WERI-Rb-1 (cell line): ENCODE results near the gene GALNT11.
A peak's percentile ranks its signal among the peaks of the same experiment; 100 is the strongest.
"Not testable (repeated sequence)": the region's sequence is repeated elsewhere in the genome, so short reads cannot be mapped to it uniquely, and the experiment has no call there.

Source experiments
- DNase-seq: peaks from one replicate; pipeline ENCODE4 v3.0.0-alpha.2; 2020
- H3K27ac ChIP-seq: fragments of 250-450 bp; sonication (Bioruptor Pico); 2 replicates; pipeline ENCODE4 v1.5.1; 2020; ENCODE audit warnings: mild to moderate bottlenecking, moderate library complexity
- H3K27me3 ChIP-seq: fragments of 250-450 bp; sonication (Bioruptor Pico); 2 replicates; pipeline ENCODE4 v1.5.1; 2021; ENCODE audit warnings: mild to moderate bottlenecking, low read depth, moderate library complexity; ENCODE audit not compliant: insufficient read depth, severe bottlenecking
- H3K36me3 ChIP-seq: fragments of 250-450 bp; sonication (Bioruptor Pico); 2 replicates; pipeline ENCODE4 v1.5.1; 2020; ENCODE audit warnings: mild to moderate bottlenecking, moderate library complexity
- H3K4me3 ChIP-seq: 2 replicates; pipeline ENCODE4 v1.5.1; 2011; ENCODE audit warnings: low read depth, mild to moderate bottlenecking, control low read depth, low read length
- H3K9me3 ChIP-seq: fragments of 250-450 bp; sonication (Bioruptor Pico); 2 replicates; pipeline ENCODE4 v1.5.1; 2021; ENCODE audit warnings: mild to moderate bottlenecking, moderate library complexity; ENCODE audit not compliant: severe bottlenecking
- TF ChIP-seq, protein P1 (sequence below): IDR thresholded peaks from 2 replicates; pipeline ENCODE4 v1.5.1; 2011; ENCODE audit warnings: low read depth, mild to moderate bottlenecking, control low read depth, inconsistent platforms, low read length

The GALNT11 gene

DNA sequence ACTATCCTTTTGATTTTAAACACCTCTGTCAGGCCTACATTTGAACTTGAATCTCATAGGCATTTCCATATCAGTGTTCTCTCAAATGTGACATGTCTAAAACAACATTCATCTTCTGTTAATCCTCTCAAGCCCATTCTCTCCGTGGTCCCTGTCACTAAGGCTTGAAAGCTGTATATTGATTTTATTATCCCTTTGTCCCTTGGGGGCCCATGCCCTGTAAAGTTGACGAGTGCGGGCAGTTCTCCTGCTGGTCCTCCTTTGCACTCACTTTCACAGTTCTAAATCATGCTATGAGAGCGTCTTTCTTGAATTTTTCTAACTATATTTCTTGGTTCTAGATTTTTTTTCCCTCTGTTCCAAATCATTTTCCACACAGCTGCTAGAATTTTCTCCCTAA lies 27.3 kb downstream of the GALNT11 start:
- peak; percentile 63 for DNase-seq
- TF ChIP-seq, protein P1, sequence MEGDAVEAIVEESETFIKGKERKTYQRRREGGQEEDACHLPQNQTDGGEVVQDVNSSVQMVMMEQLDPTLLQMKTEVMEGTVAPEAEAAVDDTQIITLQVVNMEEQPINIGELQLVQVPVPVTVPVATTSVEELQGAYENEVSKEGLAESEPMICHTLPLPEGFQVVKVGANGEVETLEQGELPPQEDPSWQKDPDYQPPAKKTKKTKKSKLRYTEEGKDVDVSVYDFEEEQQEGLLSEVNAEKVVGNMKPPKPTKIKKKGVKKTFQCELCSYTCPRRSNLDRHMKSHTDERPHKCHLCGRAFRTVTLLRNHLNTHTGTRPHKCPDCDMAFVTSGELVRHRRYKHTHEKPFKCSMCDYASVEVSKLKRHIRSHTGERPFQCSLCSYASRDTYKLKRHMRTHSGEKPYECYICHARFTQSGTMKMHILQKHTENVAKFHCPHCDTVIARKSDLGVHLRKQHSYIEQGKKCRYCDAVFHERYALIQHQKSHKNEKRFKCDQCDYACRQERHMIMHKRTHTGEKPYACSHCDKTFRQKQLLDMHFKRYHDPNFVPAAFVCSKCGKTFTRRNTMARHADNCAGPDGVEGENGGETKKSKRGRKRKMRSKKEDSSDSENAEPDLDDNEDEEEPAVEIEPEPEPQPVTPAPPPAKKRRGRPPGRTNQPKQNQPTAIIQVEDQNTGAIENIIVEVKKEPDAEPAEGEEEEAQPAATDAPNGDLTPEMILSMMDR, result no peak

DNA sequence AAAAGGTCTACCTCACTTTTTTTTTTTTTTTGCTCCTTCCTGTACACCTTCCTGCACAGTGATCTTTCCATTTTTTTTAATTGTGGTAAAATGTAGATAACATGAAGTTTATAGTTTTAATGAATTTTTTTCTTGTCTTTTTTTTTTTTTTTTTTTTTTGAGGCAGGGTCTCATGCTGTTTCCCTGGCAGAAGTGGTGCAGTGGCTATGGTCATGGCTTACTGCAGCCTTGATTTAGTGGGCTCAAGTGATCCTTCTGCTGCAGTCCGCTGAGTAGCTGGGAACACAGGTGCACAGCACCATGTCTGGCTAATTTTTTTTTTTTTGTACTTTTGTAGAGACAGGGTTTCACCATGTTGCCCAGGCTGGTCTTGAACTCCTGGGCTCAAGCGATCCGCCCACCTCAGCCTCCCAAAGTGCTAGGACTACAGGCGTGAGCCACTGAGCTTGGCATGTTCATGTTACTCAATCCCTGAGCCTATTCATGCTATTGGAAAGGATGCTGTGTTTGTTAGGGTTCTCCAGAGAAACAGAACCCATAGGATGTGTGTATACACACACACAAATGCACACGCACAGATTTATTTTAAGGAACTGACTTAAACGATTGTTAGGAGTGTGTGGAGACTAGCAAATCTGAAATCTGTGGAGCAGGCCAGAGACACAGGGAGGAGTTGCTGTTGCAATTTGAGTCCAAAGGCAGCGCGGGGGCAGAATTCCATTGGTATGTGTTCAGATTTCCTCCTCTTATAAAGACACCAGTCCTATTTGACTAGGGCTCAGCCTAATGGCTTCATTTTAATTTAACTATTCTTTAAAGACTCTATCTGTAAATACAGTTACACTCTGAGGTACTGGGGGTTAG lies 29.1 kb downstream of the GALNT11 start:
- no peak for DNase-seq
- TF ChIP-seq, protein P1, result no peak
- H3K27me3 ChIP-seq, result no peaks in the 10 kb centered on the region

More for the DNA sequence above, 27.3 kb downstream of the GALNT11 start:
- Histone ChIP-seq H3K27me3 (no peaks in the 10 kb centered on the region), H3K9me3 (no peaks in the 10 kb centered on the region), H3K27ac (peak overlapping the region; percentile 27), H3K4me3 (peak overlapping the region; percentile 5; the same call in 1 of the 2 replicates), H3K36me3 (no peaks in the 10 kb centered on the region)

GRCh38 chr7:152056621-152057274 lies 31.3 kb downstream of the GALNT11 start:
- H3K27ac ChIP-seq, result no peak overlapping the region
- TF ChIP-seq, protein P1, result no peak
- no peak overlapping the region for H3K4me3 ChIP-seq
- H3K9me3 ChIP-seq, result no peaks in the 10 kb centered on the region
- no peaks in the 10 kb centered on the region for H3K36me3 ChIP-seq
- no peaks in the 10 kb centered on the region for H3K27me3 ChIP-seq
- no peak for DNase-seq

More for the DNA sequence above, 29.1 kb downstream of the GALNT11 start:
- Histone ChIP-seq H3K9me3 (no peaks in the 10 kb centered on the region), H3K36me3 (no peaks in the 10 kb centered on the region), H3K4me3 (no peak overlapping the region), H3K27ac (no peak overlapping the region)

DNA sequence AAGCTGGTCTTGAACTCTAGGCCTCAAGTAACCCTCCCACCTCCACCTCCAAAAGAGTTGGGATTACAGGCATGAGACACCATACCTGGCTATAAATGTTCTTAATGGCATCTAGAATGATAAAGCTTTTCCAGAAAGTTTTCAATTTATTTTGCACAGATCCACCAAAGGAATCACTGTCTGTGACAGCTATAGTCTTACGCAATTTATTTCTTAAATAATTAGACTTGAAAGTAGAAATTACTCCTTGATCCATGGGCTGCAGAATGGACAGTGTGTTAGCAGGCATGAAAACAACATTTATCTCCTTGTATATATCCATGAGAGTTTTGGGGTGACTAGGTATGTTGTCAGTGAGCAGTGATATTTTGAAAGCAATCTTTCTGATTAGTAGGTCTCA lies 33.8 kb downstream of the GALNT11 start:
- Histone ChIP-seq H3K4me3 (no peak overlapping the region), H3K36me3 (no peaks in the 10 kb centered on the region), H3K27ac (no peak overlapping the region), H3K9me3 (no peaks in the 10 kb centered on the region), H3K27me3 (no peaks in the 10 kb centered on the region)
- TF ChIP-seq, protein P1, result no peak
- DNase-seq, result no peak

DNA sequence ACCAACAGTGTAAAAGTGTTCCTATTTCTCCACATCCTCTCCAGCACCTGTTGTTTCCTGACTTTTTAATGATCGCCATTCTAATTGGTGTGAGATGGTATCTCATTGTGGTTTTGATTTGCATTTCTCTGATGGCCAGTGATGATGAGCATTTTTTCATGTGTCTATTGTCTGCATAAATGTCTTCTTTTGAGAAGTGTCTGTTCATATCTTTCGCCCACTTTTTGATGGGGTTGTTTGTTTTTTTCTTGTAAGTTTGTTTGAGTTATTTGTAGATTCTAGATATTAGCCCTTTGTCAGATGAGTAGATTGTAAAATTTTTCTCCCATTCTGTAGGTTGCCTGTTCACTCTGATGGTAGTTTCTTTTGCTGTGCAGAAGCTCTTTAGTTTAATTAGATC lies 35.6 kb downstream of the GALNT11 start:
- H3K27me3 ChIP-seq, H3K27ac ChIP-seq, H3K4me3 ChIP-seq, DNase-seq, H3K36me3 ChIP-seq, H3K9me3 ChIP-seq: not testable (repeated sequence)

GRCh38 chr7:152063192-152063591 lies 37.7 kb downstream of the GALNT11 start:
- H3K9me3 ChIP-seq, H3K27me3 ChIP-seq, H3K36me3 ChIP-seq, H3K4me3 ChIP-seq, H3K27ac ChIP-seq, DNase-seq: not testable (repeated sequence)

DNA sequence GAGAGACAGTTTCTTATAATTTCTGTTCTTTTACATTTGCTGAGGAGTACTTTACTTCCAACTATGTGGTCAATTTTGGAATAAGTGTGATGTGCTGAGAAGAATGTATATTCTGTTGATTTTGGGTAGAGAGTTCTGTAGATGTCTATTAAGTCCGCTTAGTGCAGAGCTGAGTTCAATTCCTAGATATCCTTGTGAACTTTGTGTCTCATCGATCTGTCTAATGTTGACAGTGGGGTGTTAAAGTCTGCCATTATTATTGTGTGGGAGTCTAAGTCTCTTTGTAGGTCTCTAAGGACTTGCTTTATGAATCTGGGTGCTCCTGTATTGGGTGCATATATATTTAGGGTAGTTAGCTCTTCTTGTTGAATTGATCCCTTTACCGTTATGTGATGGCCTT lies 38.3 kb downstream of the GALNT11 start:
- not testable (repeated sequence) for H3K27me3 ChIP-seq, H3K27ac ChIP-seq, H3K4me3 ChIP-seq, DNase-seq, H3K36me3 ChIP-seq, H3K9me3 ChIP-seq

DNA sequence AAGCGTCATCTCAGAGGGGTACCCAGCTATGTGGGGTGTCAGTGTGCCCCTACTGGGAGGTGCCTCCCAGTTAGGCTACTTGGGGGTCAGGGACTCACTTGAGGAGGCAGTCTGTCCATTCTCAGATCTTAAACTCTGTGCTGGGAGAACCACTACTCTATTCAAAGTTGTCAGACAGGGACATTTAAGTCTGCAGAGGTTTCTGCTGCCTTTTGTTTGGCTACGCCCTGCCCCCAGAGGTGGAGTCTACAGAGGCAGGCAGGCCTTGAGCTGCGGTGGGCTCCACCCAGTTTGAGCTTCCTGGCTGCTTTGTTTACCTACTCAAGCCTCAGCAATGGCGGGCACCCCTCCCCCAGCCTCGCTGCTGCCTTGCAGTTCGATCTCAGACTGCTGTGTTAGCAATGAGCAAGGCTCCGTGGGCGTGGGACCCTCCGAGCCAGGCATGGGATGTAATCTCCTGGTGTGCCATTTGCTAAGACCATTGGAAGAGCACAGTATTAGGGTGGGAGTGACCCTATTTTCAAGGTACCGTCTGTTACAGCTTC lies 40.4 kb downstream of the GALNT11 start:
- not testable (repeated sequence) for H3K27me3 ChIP-seq, H3K36me3 ChIP-seq, H3K4me3 ChIP-seq, DNase-seq, H3K27ac ChIP-seq
- H3K9me3 ChIP-seq, result peaks cover 13% of the 10 kb centered on the region
